ENCODE results near the gene PKNOX1.
"Not testable (repeated sequence)": the region's sequence is repeated elsewhere in the genome, so short reads cannot be mapped to it uniquely, and the experiment has no call there.

DNA sequence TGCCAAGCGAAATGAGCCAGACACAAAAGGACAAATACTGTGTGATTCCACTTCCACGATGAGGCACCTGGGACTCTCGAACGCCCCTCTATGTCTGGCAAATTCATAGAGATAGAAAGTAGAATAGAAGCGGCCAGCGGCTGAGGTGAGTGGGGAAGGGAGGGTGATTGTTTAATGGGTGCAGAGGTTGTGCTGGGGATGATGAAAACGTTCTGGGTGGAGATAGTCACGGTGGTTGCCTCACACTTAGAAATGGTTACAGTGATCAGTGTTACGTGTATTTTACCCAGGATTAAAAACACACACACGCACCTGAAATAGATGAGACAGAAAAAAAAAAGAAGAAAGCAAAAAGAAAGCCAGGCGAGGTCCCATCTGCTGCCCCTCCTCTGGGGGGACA lies 98.4 kb downstream of the PKNOX1 start:
- TF ChIP-seq, protein P1, sequence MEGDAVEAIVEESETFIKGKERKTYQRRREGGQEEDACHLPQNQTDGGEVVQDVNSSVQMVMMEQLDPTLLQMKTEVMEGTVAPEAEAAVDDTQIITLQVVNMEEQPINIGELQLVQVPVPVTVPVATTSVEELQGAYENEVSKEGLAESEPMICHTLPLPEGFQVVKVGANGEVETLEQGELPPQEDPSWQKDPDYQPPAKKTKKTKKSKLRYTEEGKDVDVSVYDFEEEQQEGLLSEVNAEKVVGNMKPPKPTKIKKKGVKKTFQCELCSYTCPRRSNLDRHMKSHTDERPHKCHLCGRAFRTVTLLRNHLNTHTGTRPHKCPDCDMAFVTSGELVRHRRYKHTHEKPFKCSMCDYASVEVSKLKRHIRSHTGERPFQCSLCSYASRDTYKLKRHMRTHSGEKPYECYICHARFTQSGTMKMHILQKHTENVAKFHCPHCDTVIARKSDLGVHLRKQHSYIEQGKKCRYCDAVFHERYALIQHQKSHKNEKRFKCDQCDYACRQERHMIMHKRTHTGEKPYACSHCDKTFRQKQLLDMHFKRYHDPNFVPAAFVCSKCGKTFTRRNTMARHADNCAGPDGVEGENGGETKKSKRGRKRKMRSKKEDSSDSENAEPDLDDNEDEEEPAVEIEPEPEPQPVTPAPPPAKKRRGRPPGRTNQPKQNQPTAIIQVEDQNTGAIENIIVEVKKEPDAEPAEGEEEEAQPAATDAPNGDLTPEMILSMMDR (IDR thresholded peaks at IDR 0.05): not testable (repeated sequence)
- not testable (repeated sequence) for TF ChIP-seq POLR2A, EP300 (IDR thresholded peaks at IDR 0.05)
